GM12873 (cell line): Measurements from ENCODE around the gene SAMD4B.

Experiments used
- CTCF ChIP-seq: IDR thresholded peaks from 2 replicates; pipeline ENCODE4 v1.5.1; 2012; ENCODE audit warnings: low read depth, mild to moderate bottlenecking, moderate library complexity, low read length, control low read depth; ENCODE audit not compliant: insufficient read depth; ENCODE audit errors: missing control alignments

Gene SAMD4B

GRCh38 chr19:39341719-39342604 is at the start of gene SAMD4B:
SAMD4B (plus strand) TSS chr19:39342421; CDS start chr19:39356894, 14,473 bp downstream.
- TF ChIP-seq CTCF, result peak; percentile 69

- no peak for TF ChIP-seq CTCF
Observed at GRCh38 chr19:39293394-39293793, 48.8 kb upstream of the SAMD4B start.

- no peak for TF ChIP-seq CTCF
Observed at GRCh38 chr19:39296055-39296645, 46.1 kb upstream of the SAMD4B start, which contains the start of gene IFNL1. IFNL1 (plus strand) TSS chr19:39296407; CDS start chr19:39296422, 15 bp downstream.

GRCh38 chr19:39296906-39297305 is 45.3 kb upstream of the SAMD4B start:
- no peak for TF ChIP-seq CTCF

GRCh38 chr19:39297931-39298634 is 44.1 kb upstream of the SAMD4B start:
- no peak for TF ChIP-seq CTCF

GRCh38 chr19:39299404-39299803 is 42.8 kb upstream of the SAMD4B start:
- no peak for TF ChIP-seq CTCF

- no peak for TF ChIP-seq CTCF
Observed at GRCh38 chr19:39299832-39300231, 42.4 kb upstream of the SAMD4B start.
